Bronchial epithelial cell (primary cell): ENCODE measurements around the gene E4F1. TPM values are rescaled to one million over a fixed set of nuclear protein-coding genes. Genes with fewer than 3 reads are reported as not detected.

ENCODE experiments used
- DNase-seq: peaks from one replicate; pipeline ENCODE4 v3.0.0-alpha.2; 2010; ENCODE audit warnings: low read depth
- FAIRE-seq: peaks from 2 replicates; lab custom pipeline; 2011; peaks lifted over from hg19 to GRCh38; lab: Jason Lieb, UNC
- H3K27me3 ChIP-seq: 2 replicates; pipeline ENCODE4 v1.5.1; 2011; ENCODE audit warnings: low read length; ENCODE audit not compliant: control insufficient read depth, insufficient read depth
- H3K36me3 ChIP-seq: 2 replicates; pipeline ENCODE4 v1.5.1; 2011; ENCODE audit warnings: low read length; ENCODE audit not compliant: control insufficient read depth, insufficient read depth
- H3K4me3 ChIP-seq: 2 replicates; pipeline ENCODE4 v1.5.1; 2011; ENCODE audit warnings: mild to moderate bottlenecking, low read depth, low read length, control low read depth
- CTCF ChIP-seq: IDR thresholded peaks from 2 replicates; pipeline ENCODE4 v1.5.1; 2011; ENCODE audit warnings: mild to moderate bottlenecking, moderate library complexity, low read length, control low read depth, inconsistent platforms; ENCODE audit not compliant: insufficient read depth, severe bottlenecking
- total RNA-seq: library from RNA; depleted of rRNA; stranded (reverse); fragments of >200 nt; gene quantifications from 2 replicates; pipeline ENCODE4 v1.2.1, GENCODE V29; 2014

The E4F1 gene
- total RNA-seq, 1 donor from 2014 or later, result 26.6 TPM

- Histone ChIP-seq H3K4me3 (no peak overlapping the region), H3K27me3 (no peaks in the 10 kb centered on the region), H3K36me3 (peaks cover 18% of the 10 kb centered on the region)
- no peak for TF ChIP-seq CTCF
- DNase-seq (no peak), FAIRE-seq (no peak)
Observed at GRCh38 chr16:2226918-2227317, 3.5 kb downstream of the E4F1 start.

DNA sequence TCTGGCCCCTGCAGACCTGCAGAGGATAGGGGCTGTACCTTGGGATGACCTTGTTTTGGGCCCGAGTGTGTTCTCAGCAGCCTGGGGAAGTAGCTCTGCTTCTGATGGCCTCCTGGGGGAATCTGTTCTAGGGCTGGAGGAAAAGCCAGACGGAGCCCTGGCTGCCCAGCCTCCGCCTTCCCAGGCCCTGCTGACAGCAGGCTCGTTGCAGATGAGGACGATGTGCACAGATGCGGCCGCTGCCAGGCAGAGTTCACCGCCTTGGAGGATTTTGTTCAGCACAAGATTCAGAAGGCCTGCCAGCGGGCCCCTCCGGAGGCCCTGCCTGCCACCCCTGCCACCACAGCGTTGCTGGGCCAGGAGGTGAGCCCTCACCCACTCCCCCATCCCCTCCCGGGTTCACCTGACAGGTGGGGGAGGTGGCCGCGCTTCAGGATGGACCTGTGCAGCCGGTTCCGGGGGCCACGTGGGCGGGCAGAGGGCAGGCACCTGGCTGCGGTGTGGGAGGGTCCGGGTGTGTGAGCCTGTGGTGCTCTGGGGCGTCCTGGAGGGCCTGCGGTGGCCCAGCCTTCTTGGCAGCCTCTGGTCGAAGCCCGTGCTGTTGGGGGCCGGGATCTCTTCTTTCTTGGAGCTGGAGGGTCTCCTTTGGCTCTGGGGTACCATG is 4.9 kb downstream of the E4F1 start:
- FAIRE-seq (no peak), DNase-seq (no peak)
- Histone ChIP-seq H3K27me3 (no peaks in the 10 kb centered on the region), H3K4me3 (no peak overlapping the region), H3K36me3 (peaks cover 31% of the 10 kb centered on the region)
- TF ChIP-seq CTCF, result no peak

GRCh38 chr16:2229091-2229490 is 5.7 kb downstream of the E4F1 start:
- DNase-seq, result no peak
- H3K36me3 ChIP-seq, result peaks cover 33% of the 10 kb centered on the region

GRCh38 chr16:2229632-2230250 is 6.3 kb downstream of the E4F1 start:
- FAIRE-seq, result no peak
- no peaks in the 10 kb centered on the region for H3K27me3 ChIP-seq
- H3K36me3 ChIP-seq, result peaks cover 35% of the 10 kb centered on the region
- no peak for TF ChIP-seq CTCF
- no peak for DNase-seq
- H3K4me3 ChIP-seq, result no peak overlapping the region

More at GRCh38 chr16:2229091-2229490, 5.7 kb downstream of the E4F1 start:
- no peak for TF ChIP-seq CTCF
- H3K4me3 ChIP-seq, result no peak overlapping the region
- no peaks in the 10 kb centered on the region for H3K27me3 ChIP-seq
- FAIRE-seq, result no peak

DNA sequence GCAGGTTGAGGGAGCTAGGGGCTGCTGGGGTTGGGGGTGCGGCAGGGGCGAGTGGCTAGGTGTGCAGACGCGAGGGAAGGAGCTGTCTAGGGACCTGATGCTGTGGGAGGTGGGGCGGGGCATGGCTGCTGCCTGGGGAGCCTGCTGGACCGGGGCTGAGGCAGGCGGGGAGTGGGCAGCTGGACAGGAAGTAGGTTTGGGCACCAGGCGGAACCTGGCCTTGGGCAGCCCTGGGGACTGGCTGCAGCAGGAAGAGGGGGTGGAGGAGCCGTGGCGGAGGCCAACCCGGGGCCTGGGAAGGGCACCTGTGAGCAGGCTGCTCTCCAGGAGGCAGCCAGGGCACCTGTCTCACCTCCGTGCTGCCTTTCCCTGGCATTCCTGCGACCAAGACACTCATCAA is 7.0 kb downstream of the E4F1 start:
- peaks cover 37% of the 10 kb centered on the region for H3K36me3 ChIP-seq
- H3K4me3 ChIP-seq, result no peak overlapping the region
- no peak for TF ChIP-seq CTCF
- FAIRE-seq (no peak), DNase-seq (no peak)
- H3K27me3 ChIP-seq, result no peaks in the 10 kb centered on the region
